Activated CD8-positive, alpha-beta memory T cell treated with anti-CD3 and anti-CD28 coated beads for 1 hour (primary cell): Measurements from ENCODE around the gene CEMIP2.
"Not testable (repeated sequence)": the region's sequence is repeated elsewhere in the genome, so short reads cannot be mapped to it uniquely, and the experiment has no call there.

Experiments
- DNase-seq, 2 donors: peaks; one replicate each; pipeline ENCODE4 v3.0.0-alpha.2; 2020; ENCODE audit warnings: low read depth in 1 of 2; ENCODE audit errors: extremely low read depth in 1 of 2

Gene CEMIP2

GRCh38 chr9:71680189-71680980 is 87.9 kb downstream of the CEMIP2 start:
- no peak for DNase-seq

GRCh38 chr9:71678999-71679398 is 89.3 kb downstream of the CEMIP2 start:
- DNase-seq = no peak

DNA sequence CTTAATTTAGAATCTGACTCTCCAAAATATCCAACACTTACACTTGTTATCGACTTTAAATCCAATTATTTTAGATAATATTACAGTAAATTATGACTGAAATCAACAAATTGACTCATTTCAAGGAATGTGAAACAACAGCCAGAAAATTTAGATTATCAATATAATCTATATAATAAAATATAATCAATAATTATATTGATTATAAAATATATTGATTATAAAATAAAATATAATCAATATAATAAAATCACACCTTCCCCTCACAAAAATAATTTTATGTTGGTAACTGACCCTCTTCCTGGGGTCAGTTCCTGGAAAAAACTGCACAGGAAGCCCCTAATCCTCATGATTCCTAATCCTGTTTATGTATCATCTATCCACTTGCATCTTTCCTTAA is 91.1 kb downstream of the CEMIP2 start:
- no peak for DNase-seq

DNA sequence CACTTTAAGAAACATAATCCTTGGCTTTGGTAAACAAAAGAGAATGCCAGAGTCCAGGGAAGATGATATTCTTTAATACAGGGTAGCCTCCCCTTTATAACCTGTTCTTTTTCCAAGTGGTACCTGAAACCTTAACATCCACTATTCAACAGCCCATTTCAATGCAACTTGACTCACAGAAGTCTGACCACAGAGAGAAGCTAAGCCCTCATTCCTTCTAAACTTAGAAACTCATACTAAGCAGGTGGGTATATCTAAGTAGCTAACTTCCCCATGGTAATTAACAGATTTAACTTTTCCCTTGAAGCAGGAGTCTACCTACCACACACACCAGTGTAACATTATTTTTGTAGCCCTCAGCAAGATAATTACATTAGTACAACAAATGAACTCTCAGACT is 91.9 kb downstream of the CEMIP2 start:
- no peak for DNase-seq

DNA sequence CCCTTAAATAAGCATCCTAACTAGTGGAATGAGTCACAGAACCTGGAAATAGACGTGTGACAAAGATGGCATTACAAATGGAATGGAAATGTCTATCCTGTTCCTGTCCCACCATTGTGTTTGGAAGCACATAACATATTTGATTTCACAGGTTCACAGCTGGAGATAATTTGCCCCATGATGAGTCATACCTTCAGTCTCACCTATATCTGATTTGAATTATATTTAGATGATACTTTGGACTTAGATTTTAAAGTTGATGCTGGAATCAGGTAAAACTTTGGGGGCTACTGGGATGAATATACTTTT is 92.5 kb downstream of the CEMIP2 start:
- no peak for DNase-seq

- no peak for DNase-seq
Measured at GRCh38 chr9:71675105-71675856, 93.0 kb downstream of the CEMIP2 start.

DNA sequence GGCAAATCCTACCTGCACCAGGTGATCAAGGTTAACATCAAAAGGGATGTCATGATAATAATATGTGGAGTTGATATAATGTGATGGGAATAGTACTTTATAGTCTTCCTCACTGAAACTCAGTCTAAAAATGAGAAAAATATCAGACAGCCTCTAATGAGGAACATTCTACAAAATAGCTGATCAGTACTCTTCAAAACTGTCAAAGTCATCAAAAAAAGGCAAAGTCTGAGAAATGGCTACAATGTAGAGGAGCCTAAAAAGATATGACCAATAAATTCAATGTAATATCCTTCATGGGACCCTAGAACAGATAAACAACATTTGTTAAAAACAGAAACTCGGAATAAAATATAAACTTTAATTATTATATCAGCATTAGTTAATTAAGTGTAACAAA is 95.7 kb downstream of the CEMIP2 start:
- DNase-seq = no peak

DNA sequence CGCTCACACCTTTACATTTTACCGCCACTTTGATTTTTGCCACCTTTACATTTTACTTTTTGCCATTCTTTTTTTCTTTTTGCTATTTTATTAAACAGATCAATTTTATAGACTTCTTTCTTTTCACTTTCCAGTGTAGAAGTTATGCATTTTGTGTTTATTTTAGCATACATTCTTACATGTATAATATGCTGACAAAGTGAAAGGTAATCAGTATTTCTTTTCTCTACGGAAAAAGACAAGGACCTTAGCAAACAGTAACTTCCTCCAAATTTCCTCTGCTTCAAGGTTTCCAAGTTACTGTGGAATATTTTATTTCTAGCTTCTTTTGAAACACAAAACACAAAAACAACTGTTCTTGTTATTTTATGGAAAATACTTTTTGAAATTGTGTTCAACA is 97.0 kb downstream of the CEMIP2 start:
- DNase-seq = no peak

- no peak for DNase-seq
Measured at GRCh38 chr9:71670121-71670520, 98.2 kb downstream of the CEMIP2 start.

DNA sequence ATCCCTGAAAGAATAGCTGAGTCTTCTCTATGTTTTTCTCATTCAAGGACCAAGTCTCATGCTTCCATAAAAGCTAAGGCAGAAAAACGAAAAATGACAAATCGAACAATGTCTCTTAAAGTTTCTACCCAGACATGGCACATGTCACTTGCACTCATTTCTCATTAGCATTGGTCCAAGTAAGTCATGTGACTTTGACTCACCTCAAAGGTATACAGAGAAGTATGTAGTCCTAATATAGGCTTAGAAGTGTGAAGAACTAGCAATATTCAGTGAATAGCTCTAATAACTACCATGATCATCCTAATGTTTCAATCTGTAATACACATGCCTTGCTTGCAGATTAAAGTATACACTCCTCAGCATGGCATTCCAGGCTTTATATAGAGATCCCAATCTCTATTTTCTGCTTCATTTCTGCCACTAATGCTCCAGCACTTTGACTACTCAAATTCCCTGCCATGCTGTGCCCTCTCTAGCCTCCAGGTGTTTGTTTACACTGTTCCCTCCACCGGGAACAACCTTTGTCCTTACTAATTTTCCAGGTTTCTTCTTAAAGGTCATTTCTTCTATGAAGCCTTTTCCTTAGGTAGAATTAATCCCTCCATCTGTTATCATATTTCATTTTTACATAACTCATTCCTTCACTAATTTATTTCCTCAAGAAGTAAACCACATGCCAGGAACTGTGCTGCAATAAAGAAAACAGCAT is 98.9 kb downstream of the CEMIP2 start:
- no peak for DNase-seq

DNA sequence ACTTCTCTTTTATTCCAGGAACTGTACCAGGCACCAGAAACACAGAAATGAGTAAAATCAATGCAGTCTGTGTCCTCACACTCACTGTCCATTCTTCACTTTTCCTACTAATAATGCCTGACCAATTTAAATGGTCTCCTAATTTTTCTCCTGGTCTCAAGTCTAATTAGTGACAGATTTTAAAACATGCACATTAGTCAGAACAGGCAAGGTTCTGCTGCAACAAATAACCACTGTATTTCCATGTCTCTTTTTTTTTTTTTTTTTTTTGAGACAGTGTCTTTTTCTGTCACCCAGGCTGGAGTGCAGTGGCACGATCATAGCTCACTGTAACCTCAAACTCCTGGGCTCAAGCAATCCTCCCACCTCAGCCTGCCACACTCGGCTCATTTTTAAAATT is 99.6 kb downstream of the CEMIP2 start:
- no peak for DNase-seq

DNA sequence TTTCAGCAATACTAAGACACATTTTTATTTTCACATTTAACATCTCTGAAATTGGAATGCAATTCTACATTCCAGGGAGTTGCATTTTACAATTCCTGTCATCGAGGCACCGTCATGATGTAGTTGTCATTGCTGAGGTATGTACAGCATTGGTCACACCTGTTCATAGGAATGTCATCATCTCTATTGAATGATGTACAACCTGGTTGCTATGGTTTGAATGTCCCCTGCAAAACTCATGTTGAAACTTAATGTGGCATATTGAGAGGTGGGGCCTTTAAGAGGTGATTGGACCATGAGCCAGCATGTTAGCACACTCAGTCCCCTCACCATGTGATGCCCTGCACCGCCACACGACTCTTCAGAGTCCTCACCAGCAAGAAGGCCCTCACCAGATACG is 103.1 kb downstream of the CEMIP2 start:
- DNase-seq = no peak

GRCh38 chr9:71664566-71664965 is 103.7 kb downstream of the CEMIP2 start:
- DNase-seq = no peak

- DNase-seq = no peak
Measured at GRCh38 chr9:71663931-71664459, 104.3 kb downstream of the CEMIP2 start.

- DNase-seq = no peak
Measured at GRCh38 chr9:71663216-71663615, 105.1 kb downstream of the CEMIP2 start.

DNA sequence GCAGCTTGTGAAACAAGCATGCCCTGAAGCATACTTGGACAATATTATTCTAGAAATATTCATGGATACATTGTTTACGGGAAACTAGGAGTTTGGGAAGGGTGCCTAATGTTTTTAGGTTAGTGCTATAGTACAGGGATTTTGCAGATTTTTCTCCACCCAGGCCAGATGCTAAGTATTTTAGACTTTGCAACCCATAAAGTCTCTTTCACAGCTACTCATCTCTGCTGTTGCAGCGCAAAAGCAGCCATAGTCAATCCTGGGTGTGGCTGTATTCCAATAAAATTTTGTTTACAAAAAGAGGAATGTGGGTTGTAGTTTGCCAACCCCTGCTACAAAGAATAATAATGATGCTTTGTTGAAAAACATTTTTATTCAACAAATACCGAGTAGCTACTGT is 106.2 kb downstream of the CEMIP2 start:
- no peak for DNase-seq

GRCh38 chr9:71657276-71657675 is 111.0 kb downstream of the CEMIP2 start:
- DNase-seq = not testable (repeated sequence)

- no peak for DNase-seq
Measured at GRCh38 chr9:71656496-71656895, 111.8 kb downstream of the CEMIP2 start.

DNA sequence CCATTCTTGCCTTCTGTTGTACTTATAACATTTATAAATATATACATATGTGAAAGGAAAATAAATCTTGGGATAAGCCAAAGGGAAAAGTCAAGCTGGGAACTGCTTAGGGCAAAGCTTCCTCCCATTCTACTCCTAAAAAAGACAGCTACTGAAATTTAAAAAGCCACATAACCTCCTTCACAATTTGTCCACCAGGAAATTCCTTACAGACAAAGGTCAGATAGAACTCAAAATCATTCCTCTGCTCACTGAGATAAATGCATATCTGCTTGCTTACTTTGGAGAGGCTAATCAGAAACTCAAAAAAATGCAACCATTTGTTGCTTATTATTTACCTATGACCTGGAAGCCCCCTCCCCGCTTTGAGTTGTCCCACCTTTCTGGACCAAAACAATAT is 112.5 kb downstream of the CEMIP2 start:
- no peak for DNase-seq

DNA sequence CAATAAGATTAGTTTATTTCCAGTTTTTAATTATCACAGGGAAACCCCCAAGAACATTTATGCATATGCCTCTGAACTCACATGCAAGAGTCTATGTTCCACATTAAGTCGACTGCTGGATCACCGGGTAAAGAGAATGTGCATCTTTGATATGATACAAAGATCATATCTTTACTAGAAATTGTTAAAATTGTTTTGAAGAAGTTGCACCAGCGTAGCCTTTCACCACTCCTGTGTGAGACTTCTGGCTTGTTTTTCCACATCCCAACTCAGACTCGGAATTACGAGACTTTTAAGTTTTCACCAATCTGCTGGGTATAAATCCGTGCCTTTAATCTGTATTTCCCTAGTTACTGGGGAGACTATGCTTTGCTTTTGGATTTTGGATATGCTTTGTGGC is 113.2 kb downstream of the CEMIP2 start:
- DNase-seq = no peak

DNA sequence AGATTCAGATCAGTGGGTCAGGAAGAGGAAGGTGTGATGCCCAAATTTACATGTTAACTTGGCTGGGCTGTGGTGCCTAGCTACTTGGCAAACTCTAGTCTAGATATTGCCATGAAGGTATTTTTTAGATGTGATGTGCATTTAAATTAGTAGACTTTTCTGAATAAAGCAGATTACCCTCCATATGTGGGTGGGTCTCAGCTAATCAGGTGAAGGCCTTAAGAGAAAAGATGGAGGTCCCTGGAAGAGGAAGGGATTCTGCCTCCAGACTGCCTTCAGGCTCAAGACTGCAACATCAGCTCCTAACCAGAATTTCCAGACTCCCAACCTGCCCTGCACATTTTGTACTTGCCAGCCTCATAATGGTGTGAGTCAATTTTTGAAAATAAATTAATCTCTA is 115.8 kb downstream of the CEMIP2 start:
- no peak for DNase-seq

DNA sequence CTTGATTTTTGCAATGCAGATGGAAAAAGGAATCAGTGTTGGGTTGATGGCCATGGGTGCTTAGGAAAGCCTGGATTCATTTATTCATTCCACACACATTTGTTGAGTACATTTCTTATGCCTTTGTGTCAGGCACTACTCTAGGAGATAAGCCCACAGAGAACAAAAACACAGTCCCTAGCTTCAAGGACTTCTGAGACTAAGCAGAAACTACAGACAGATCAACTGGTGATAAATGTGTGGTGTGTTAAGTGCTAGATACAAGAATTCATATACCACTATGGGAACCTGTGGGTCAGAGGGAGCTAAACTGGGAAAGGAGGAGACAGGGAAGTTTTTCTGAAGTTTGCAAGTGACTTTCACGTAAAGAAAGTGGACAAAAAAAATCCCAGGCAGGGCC is 119.9 kb downstream of the CEMIP2 start:
- no peak for DNase-seq
